K562 treated with DMSO at 1 percent for 48 hours (cell line): Measurements from ENCODE around the gene PDE1A. TPM values are rescaled to one million over a fixed set of nuclear protein-coding genes. Genes with fewer than 3 reads are reported as not detected.

Source experiments
- total RNA-seq: library from RNA; unstranded; fragments of 300-600 nt; gene quantifications from 2 replicates; pipeline ENCODE4 v1.2.3, GENCODE V29; 2022; ENCODE audit warnings: low replicate concordance; ENCODE audit errors: extremely low read depth

PDE1A gene
- not detected in 2 replicates for total RNA-seq

DNA sequence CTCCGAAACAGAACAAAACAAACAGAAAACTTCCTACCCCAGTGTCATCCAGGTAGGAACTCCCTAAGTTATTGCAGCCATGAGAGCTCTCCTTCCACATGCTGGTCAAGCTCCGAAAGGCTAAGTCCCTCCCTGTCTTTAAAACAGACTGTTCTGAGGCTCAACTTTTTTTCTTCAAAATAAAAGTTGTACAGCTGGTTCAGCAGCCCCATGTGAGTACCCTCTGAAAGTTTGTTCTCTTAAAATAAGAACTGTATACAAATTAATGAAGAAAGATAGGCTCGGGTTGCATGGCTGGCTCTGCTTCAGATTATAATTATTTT is at the start of gene PDE1A:
Gene PDE1A, minus strand, starts transcription at position 119 of the 323 bp plus-strand sequence.

